Activated T-cell treated with anti-CD3 and anti-CD28 coated beads, Interleukin-2, amount 50 U/mL, for 1 hour (primary cell): ENCODE results near the gene IRF5.
"Not testable (repeated sequence)": the region's sequence is repeated elsewhere in the genome, so short reads cannot be mapped to it uniquely, and the experiment has no call there.

ENCODE experiments used
- DNase-seq: peaks from one replicate; pipeline ENCODE4 v3.0.0-alpha.2; 2020

Gene IRF5

DNA sequence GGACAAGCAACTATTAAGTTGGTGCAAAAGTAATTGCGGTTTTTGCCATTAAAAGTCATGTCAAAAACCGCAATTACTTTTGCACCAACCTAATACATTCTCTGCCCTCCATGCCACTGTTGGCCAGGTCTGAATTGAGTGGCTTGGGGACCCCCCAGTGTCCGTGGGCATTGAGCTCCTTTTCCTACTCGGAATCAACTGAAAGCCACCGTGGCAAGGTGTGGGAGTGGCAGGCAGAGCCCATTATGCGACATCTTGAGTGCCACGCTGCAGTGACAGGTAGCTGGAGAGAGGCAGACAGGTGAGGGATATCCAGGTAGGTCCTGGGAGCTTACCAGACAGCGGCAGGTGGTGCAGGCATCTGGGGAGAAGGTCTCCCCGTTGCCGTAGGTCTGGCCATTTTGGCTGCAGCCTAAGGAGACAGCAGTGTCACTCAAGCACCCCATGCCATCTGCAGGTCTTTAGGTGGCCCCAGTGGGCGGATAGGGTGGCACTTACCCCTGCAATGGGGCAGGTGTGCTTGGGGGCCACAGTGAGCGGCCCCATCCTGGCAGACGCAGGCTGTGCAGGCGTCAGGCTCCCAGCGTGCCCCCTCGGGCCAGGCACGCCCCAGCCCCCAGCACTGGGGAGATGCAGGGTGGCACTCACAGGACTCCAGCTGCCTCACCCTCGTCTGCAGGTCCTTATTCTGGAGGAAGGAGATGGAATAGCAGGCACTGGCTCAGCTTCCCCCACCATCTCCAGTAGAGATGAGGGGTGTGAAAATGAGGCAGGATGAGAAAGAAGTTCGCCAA is 30.8 kb upstream of the IRF5 start:
- no peak for DNase-seq

DNA sequence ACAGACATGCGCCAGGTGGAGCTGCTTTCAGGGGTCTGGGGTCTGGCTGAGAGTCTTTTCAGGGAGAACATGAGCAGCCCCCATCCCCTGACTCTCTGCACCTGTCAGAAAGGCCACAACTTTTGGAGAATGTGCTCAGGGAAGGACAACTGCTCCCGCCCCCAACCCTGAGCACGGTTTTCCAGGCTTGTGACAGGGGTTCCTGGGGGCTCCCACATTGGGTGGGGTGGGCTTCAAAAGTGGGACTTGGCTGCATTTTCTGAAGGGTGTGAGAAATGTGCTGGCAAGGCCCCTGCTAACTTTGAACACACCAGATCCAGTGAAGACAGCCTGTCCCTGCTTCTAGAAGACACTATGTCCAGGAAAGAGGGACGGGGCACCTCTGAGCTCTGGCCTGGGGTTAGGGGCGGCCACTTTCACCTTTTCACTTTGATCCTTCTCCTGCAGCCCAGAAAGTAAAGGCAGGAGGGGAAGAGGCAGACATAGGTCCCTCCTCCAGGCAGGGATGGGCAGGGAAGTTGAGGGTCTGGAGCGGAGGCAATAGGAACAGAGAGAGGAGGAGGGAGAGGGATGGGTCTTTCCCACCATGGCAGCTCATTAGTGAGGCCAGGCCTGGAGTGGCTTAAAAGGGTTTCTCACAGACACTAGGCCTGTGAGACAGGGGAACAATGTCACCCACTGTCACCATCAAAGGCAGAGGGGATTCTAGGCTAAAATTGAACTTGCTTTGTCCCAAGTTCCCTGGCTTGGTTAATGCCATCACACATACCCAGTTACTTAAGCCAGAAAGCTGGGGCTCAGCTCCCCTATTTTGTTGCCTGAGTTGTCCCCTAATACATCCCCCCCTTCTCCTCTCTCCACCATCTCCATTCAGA is 28.7 kb upstream of the IRF5 start:
- DNase-seq = no peak

DNA sequence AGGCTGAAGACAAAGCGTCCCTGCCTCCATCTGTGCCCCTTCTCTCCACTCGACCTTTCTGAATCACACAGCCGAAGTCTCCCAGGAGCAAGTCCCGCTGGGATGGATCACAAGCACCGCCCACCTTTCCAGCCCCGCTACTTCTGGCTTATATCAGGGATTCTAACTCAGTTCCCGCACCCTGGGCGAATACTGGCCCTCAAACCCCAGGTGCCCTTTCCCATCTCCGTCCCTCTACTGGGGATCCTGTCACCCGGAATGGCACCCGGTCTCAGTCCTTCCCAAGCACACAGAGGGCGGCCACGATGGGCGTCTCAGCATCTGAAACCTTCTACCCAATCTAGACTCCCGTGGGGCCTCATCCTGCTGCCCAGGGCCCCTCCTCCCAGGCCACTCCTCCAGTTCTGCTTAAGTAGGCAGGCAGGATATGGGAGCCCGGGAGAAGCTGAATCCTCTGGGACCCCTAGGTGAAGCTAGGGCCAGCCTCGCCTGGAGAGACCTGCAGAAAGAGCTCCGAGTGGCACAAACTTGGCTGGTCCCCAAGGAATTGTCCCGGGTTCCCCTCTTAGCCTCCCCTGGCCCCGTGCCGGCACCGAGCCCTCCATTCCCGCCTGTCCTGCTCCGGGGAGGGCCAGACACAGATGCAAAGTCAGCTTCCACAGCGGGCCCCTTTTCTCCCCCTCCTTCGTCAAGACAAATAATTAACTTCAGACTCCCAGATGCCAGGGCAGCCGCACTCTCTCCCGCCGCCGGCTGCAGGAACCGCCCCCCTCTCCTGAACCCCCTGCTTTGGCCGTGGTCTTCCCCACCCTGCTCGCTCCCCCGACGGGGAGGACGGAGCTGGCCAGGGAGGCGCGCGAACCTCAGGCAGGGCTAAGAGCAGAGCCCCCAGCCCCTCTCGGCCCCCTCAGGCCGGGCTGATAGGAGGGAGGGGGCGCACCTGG is 27.8 kb upstream of the IRF5 start:
- DNase-seq = no peak

DNA sequence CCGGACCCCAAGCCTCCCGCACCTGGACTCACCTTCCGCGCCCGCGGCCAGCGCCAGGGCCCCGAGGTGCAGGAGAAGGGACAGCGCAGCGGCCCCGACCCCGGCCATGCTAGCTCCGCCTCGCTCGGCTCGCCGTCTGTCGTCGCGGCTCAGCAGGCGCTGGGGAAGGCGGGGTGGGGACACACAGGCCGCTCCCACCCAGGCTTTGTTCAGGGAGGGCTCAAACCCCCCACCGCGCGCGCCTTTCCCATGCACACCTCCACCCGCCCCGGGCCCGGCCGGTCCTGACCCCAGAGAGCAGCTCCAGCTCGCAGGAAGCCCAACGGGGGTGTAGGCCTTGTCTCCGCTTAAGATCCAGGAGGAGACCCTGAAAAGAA is 27.2 kb upstream of the IRF5 start, which contains the start of gene KCP:
Gene KCP (minus strand): TSS at position 141 of the 377 bp plus-strand sequence. CDS start 33 bp downstream, at position 108.
- DNase-seq = no peak

DNA sequence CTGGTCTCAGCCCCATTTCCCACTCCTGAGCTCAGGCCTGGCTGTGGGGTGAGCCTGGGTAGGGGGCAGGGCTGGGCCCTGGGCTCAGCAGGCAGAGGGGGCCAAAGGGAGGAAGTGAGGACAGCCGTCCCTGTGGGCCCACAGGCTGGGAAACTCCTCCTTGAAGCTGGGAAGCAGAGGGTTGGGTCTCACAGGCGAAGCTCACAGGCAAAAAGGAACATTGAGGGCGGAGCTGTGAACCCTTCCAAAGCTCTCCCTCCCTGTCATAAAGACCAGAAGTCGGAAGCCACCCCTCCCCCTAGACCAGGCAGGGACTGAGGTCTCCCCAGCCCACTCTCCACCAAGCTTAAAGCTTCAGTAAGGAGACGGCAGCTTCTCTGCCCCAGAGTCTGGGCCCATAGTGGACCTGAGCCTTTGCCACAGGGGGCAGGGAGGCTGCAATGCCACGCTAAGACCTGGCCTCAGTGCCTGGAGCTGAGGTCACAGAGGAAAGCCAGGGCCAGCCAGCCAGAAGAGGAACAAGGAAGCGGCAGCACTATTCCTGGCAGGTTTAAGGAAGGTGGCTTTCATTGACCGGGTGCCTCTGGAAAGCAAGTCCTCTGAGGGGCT is 26.2 kb upstream of the IRF5 start:
- no peak for DNase-seq

DNA sequence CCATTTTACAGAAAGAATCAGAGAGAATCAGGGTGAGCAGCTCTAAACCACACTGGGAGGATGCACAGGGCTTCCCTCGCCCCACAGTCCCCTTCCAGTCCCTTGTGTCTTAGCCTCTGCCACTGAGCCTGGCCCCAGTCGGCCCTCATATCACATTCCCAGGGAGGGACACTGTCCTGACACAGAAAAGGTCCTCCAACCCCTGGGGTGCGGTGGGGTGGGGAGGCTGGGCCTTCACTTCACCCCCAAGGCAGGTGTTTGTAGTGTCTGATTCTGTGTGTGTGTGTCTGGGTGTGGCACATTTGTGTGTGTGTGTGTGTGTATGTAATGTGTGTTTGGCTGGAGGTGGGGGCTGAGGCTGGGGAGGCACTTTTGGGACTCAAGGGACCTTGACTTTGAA is 25.4 kb upstream of the IRF5 start:
- DNase-seq = no peak

DNA sequence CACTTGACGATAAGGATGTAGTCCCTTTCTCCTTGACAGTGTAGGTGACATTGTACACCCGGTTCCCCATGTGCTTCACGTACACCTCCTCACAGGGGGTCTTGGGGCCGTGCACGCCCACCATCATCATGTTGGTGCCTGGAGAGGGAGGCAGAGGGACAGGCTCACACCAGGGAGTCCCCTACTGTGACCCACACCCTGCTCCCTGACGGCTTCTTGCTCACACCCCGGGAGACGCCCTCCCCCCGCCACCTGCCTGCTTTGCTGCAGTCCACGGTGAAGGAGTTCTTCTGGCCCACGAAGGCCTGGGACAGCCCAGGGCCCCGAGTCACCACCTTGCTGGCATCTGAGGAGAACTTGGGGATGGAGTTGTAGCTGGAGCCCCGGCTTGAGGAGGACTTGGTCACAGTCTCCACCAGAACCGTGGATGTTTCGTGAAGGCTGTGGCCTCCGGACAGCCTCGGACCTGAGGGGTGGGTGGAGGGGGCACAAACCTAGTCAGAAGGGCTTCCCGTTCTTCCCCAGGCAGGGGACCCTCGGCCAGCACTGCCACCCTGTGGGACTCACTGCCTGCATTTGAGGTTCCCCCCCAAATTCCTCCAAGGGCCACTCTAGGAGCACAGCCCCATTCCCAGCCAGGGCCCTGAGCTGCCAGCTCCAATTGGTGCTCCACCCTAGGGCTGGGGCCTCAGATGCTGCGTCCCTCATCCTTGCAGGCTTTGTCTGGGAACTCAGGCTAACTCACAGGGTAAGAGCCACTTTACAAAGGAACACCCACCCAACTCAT is 24.8 kb upstream of the IRF5 start:
- not testable (repeated sequence) for DNase-seq

DNA sequence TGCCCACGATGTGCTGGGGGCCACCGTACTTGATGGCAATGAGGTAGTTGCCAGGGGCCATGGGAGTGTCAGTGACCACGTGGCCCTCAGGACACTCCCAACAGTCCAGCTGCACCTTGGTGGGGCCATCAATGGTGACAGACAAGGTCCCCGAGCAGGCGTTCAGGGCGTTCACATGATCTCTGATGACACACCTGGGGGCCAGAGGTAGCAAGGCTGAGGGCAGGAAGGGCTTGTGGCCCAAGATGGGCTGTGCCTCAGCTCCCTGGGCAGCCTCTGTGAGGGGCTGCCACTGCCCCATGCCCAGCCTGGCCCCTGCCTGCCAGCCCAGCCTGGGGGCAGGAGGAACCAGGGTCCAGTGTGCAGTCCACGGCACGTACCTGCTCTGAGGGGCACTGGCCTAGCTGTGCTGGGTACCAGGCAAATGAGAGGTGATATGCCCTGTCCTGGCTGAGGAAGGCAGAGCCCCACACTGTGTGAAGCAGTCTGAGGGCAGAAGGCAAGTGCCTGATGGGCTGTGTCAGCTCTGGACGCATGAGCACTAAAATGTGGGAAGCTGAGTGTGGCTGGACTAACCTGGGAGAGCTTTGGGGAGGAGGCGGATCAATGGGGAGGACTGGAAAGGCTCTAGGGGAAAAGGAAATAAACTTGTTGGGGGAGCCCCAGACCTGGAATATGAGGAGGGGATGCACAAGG is 23.7 kb upstream of the IRF5 start:
- DNase-seq = no peak

DNA sequence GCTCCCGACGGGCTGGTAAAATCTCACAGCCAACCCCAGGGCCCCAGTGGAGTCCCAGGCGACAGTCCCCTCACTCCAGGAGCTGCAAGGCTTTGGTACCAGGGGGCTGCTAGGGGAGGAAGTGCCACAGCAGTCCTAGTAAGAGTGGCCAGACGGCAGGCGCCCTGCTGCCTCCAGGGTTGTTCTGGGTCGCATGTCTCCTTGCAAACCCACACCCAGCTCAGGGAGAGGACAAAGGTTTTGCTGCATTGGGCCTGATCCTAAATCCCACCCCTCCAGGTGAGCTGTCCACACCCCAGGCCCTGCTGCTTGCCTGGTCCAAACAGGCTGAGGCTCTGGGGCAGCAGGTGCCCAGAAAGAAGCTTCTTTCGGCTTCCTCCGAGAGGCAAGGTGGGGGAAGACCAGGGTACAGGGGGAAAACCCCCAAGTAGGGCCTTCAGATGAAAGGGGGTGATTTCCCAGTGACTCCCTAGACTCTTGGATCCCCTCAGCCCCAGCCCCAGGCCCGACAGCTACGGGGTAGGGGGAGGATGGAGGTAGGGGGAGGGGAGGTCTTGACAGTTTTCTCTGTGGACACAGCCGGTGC is 23.1 kb upstream of the IRF5 start:
- DNase-seq = no peak

DNA sequence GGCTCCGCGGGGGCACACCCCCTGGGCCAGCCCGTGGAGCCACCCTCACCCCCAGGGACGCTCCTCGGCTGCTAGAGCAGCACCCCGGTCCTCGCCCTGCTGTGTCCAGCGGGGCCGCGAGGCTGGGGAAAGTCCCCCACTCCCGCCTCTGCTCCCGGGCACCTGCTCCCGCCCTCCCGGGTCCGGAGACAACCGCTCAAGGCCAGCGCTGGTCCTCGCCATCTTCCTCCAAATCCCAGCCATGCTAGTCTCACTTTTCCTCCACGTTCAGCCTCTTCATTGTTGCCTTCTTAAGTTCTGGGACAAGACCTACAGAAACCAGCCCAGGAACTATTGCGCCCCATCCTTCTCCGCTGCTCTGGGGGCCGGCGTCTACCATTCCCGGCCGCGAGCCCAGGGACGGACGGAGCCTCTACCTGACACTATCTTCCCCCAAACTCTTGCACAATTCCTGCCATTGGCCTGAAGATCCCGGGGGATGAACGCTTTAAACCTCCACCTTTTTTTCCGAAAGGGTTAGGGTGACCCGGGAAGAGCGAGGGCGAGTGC is 22.4 kb upstream of the IRF5 start:
- no peak for DNase-seq

DNA sequence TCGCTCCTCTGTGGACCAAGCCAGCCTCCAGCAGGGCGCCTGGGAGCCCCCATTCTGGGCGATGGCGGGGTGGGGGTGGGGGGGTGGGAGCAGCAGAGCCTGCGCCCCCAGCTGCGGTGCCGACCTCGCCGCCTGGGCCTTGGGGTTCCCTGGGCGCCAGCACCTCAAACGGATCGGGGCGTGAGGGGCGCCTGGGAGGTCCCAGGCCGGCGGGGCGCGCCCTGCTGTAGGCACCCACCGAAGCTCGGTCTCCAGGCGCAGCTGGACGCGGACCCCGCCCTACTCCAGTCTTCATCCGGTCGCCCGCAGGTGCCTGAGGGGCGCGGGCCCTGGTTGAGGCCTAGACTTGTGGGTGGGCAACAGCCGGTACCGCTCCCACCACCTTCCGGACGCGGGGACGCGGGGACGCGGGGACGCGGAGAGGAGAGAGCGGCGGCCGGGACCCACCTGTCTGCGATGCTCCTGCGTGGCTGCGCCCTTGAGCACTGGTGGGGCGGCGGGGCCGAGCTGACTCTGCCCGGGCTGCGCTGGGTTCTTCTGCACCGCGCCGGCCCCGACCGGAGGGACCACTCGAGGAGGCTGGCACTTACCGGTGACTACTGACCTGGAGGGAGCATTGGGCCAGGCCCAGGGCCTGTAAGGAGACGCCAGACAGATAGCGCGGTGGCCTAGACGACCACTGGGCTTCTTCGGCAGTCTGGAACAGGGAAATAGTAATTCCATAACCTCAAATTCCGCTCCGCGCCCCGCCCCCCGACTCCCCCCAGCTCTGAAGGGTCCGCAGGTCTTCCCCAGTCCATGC is 21.7 kb upstream of the IRF5 start:
- DNase-seq = no peak

DNA sequence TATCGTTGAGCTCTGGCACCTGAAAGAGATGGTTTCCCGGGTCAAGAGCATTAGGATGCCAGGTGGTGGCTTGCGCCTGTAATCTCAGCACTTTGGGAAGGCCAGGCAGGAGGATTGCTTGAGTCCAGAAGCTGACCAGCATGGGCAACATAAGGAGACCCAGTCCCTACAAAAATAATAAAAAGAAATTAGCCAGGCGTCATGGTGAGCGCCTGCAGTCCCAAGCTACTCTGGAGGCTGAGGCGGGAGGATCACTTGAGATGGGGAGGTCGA is 21.1 kb upstream of the IRF5 start:
- DNase-seq = no peak

DNA sequence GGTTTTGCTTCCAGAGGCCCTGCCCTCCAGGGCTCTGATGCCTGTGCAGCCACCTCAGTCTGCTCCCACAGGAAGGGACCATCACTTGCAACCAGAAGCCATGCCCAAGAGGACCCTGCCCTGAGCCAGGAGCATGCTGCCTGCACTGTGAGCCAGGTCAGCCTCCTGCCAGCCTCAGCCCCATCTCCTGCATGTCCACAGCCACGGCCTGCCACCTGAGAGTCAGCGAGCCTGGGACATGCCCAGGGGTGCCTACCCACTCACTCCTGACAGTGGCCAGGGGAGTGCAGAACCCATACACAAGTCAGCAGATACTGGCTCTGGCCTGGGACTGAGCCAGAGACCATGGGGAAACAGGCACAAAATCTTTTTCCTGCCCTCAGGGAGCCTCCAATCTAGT is 20.6 kb upstream of the IRF5 start:
- no peak for DNase-seq

DNA sequence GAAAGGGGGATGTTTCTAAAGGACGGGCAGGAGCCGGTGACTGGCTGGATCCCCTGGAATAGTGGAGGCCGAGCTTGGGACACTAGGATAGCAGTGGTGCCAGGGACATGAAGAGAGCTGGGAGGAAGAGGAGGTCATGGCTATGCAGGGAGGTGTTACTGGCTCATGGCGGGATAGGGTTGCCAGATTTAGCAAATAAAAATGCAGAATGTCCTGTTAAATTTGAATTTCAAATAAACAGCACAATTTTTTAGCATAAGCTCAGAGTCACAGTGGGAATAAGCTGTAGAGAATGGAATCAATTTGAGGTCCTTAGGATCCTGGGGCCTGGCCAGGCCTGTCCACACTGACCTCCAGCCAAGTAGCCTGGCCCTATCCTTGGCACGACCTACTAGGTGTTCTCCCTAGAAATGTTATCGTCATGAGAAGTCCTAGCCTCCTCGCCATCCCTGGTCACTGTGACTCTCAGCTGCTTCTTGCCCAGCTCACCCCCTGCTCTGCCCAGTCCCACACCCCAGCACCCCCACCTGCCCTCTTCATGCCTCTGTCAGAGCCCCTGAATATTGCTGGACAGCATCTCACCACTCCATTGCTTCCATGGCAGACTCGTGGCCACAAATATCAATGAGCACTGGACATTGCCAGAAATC is 19.6 kb upstream of the IRF5 start:
- DNase-seq = no peak

DNA sequence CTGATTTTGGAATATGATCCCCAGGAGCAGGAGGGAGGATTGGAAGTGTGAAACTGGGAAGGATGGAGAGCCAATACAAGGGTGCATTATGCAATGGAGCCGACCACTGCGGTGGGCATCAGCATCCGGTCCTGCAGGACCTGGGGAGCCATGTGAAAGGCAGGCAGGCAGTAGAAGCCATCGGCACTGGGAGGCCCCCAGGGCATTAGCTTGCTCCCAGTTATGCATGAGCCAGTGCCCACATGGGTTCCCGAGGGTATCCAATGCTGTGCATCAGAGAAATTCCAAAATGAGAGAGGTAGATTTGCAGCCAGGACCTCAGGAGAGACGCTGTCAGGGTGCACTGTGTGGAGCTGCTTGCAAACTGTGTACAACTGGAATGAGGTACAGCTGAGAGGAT is 18.5 kb upstream of the IRF5 start:
- DNase-seq = no peak

DNA sequence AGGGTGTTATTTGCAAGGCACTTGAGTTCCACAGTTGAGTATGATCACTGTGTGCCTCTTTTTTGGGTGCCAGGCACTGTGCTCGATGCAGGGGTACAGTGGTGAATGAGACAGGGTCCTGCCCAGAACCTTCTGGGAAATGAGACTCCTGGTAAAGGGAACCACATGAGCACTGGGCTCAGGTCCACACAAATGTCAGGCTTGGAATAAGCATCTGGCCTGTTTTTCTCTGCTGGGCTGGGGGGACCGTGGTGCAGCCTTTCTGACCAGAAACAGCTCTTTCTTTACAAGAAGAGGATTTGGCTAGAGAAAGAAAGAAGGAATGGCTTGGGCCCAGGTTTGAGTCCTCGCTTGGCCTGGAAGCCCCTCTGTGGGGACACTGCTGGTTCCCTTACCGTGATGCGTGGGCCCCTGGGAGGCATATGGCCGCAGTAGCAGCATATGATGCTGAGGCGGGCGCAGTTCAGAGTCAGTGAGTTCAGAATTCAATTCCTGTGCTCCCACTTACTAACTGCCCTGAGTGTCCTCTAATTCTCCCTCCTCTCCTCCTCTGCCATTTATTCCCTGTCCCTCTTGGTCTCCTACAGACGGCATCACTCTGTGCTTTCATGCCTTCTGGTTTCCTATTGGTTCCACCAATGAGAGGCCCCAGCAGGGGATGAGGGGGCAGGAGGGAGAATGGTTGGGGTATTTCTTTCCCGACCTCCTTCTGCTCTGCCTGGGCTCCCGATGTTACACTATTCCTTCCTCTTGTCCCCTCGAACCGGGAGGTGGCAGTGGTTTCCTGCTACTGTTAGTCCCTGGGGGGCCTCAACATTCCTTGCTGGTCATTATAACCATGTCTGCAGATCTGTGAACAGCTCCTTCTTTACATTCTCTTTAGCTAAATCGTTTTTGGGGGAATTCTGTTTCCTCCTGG is 17.6 kb upstream of the IRF5 start:
- DNase-seq = no peak

DNA sequence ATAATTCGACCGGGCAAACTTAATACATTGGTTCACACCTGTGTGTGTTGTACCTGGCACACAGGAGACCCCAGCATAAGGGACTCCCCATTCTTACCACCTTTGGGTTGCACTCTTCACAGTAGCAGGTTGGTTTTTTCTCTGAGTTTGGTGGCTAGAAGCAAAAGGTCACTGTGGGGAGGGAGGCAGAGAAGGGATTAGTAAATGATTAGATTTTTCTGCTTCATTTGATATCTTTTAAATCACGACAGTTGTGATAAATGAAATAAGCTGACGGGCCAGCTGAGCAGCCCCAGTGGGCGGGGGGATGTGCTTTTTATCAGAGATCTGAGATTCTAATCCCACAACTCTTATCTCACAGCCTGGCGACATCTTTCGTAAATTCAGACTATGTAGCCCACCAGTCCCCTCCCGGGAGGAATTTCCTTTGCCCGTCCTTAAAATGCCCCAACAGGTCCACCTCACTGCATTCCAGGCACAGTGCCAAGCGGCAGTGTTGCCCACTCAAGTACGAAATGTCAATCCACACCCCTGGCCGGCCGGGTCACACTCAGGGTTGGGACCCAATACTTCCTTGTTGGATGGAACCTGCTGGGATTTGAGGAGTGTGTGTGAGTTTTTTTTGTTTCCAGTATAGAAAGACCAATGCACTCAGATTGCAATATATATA is 16.7 kb upstream of the IRF5 start:
- no peak for DNase-seq
